K562 (cell line): ENCODE results near the gene MYO10.

Experiments
- GABPB1 ChIP-seq: sonication (generic); formaldehyde crosslinking; IDR thresholded peaks from 2 replicates; pipeline ENCODE4 v1.8.0; 2022; ENCODE audit warnings: mild to moderate bottlenecking, missing genetic modification reagents
- MEF2A ChIP-seq: IDR thresholded peaks from 2 replicates; pipeline ENCODE4 v1.6.1; 2011; ENCODE audit warnings: low read depth, mild to moderate bottlenecking, low read length, moderate library complexity; ENCODE audit not compliant: control insufficient read depth
- ZNF766 ChIP-seq: fragments of 200-800 bp; sonication (Bioruptor generic); conservative IDR thresholded peaks from 2 replicates; pipeline ENCODE4 v1.6.1; 2016; ENCODE audit warnings: missing genetic modification characterization, missing compliant biosample characterization

GRCh38 chr5:16721151-16722096, 214.7 kb downstream of the MYO10 start:
- TF ChIP-seq ZNF766: no peak
- no peak for TF ChIP-seq GABPB1 (CRISPR knock-in tag)
- no peak for TF ChIP-seq MEF2A
